Smooth muscle cell (in vitro differentiated cells): ENCODE measurements around the gene AFF3. TPM values are rescaled to one million over a fixed set of nuclear protein-coding genes. Genes with fewer than 3 reads are reported as not detected.
"Not testable (repeated sequence)": the region's sequence is repeated elsewhere in the genome, so short reads cannot be mapped to it uniquely, and the experiment has no call there.

ENCODE experiments used
- DNase-seq: peaks from one replicate; lab custom pipeline; 2025; ENCODE audit not compliant: unreplicated experiment; lab: John Stamatoyannopoulos, UW
- H2AFZ ChIP-seq: fragments of 200-600 bp; sonication (generic); 2 replicates; pipeline ENCODE4 v1.6.0; 2016; ENCODE audit warnings: antibody characterized with exemption, low read depth, mild to moderate bottlenecking
- H3F3A ChIP-seq: fragments of 200-600 bp; sonication (generic); 2 replicates; pipeline ENCODE4 v1.6.0; 2017; ENCODE audit warnings: antibody characterized with exemption, low read depth
- H3K27ac ChIP-seq: fragments of 200-600 bp; sonication (generic); 2 replicates; pipeline ENCODE4 v1.5.1; 2016; ENCODE audit warnings: low read depth, mild to moderate bottlenecking
- H3K27me3 ChIP-seq: fragments of 200-600 bp; sonication (generic); 2 replicates; pipeline ENCODE4 v1.6.1; 2016; ENCODE audit warnings: low read depth, mild to moderate bottlenecking
- H3K36me3 ChIP-seq: fragments of 200-600 bp; sonication (generic); 2 replicates; pipeline ENCODE4 v1.5.1; 2016; ENCODE audit warnings: low read depth
- H3K4me1 ChIP-seq: fragments of 200-600 bp; sonication (generic); 2 replicates; pipeline ENCODE4 v1.5.1; 2016; ENCODE audit warnings: low read depth
- H3K4me2 ChIP-seq: fragments of 200-600 bp; sonication (generic); 2 replicates; pipeline ENCODE4 v1.6.0; 2016; ENCODE audit warnings: mild to moderate bottlenecking
- H3K4me3 ChIP-seq: fragments of 200-600 bp; sonication (generic); 2 replicates; pipeline ENCODE4 v1.5.1; 2016; ENCODE audit warnings: mild to moderate bottlenecking
- H3K79me2 ChIP-seq: fragments of 200-600 bp; sonication (generic); 2 replicates; pipeline ENCODE4 v1.6.0; 2016; ENCODE audit warnings: low read depth, mild to moderate bottlenecking
- H3K9ac ChIP-seq: fragments of 200-600 bp; sonication (generic); 2 replicates; pipeline ENCODE4 v1.6.0; 2016; ENCODE audit warnings: low read depth
- H3K9me3 ChIP-seq: fragments of 200-600 bp; sonication (generic); replicated peaks from 2 replicates; pipeline ENCODE4 v1.5.1; 2016; ENCODE audit warnings: low read depth
- H4K20me1 ChIP-seq: fragments of 200-600 bp; sonication (generic); 2 replicates; pipeline ENCODE4 v1.6.0; 2016; ENCODE audit warnings: low read depth
- CTCF ChIP-seq: fragments of 200-600 bp; sonication (generic); IDR thresholded peaks from 2 replicates; pipeline ENCODE4 v1.5.1; 2017; ENCODE audit warnings: borderline replicate concordance, mild to moderate bottlenecking, antibody characterized with exemption; ENCODE audit not compliant: insufficient read depth, poor library complexity, severe bottlenecking
- WGBS: methylation state at CpG from one replicate; pipeline ENCODE4 v1.1.7; 2016; ENCODE audit warnings: low lambda C conversion rate; 5-methylcytosine and 5-hydroxymethylcytosine counted together
- polyA plus RNA-seq: library from polyadenylated mRNA; unstranded; fragments of >200 nt; fragmentation: Nextera tagmentation; extraction: Ambion mirVana; gene quantifications from 2 replicates; pipeline ENCODE4 v1.2.1, GENCODE V29; 2016
- total RNA-seq: library from RNA; depleted of rRNA; stranded (reverse); fragments of >200 nt; gene quantifications from 2 replicates; pipeline ENCODE4 v1.2.3, GENCODE V29; 2014

Gene AFF3
- total and polyA plus RNA-seq, 2 experiments from 2014 or later, result 0.27 to 0.39 TPM

GRCh38 chr2:100110614-100111000, 31.8 kb downstream of the AFF3 start:
- H3K36me3 ChIP-seq, result no peaks in the 10 kb centered on the region
- DNase-seq, result no peak
- TF ChIP-seq CTCF, result no peak
- peaks cover 84% of the 10 kb centered on the region for H3K27me3 ChIP-seq
- H3K9ac ChIP-seq, result no peak overlapping the region
- H2AFZ ChIP-seq, result no peak overlapping the region
- H4K20me1 ChIP-seq, result no peaks in the 10 kb centered on the region
- peaks cover 9% of the 10 kb centered on the region for H3K4me1 ChIP-seq
- H3K79me2 ChIP-seq, result no peaks in the 10 kb centered on the region
- 68% methylated on average over 2 of the region's 2 CpGs for WGBS
- no peaks in the 10 kb centered on the region for H3F3A ChIP-seq
- no peak overlapping the region for H3K27ac ChIP-seq
- no peak overlapping the region for H3K4me3 ChIP-seq
- no peaks in the 10 kb centered on the region for H3K9me3 ChIP-seq
- H3K4me2 ChIP-seq, result no peak overlapping the region

GRCh38 chr2:100109986-100110613, 32.3 kb downstream of the AFF3 start:
- H3K79me2 ChIP-seq, result no peaks in the 10 kb centered on the region
- peaks cover 14% of the 10 kb centered on the region for H3K4me1 ChIP-seq
- 70% methylated on average over 6 of the region's 6 CpGs for WGBS
- H3K27me3 ChIP-seq, result peaks cover 84% of the 10 kb centered on the region
- no peak overlapping the region for H3K4me2 ChIP-seq
- no peak overlapping the region for H3K27ac ChIP-seq
- no peak for TF ChIP-seq CTCF
- H3K9ac ChIP-seq, result no peak overlapping the region
- no peaks in the 10 kb centered on the region for H3K36me3 ChIP-seq
- H3K9me3 ChIP-seq, result no peaks in the 10 kb centered on the region
- no peak overlapping the region for H3K4me3 ChIP-seq
- no peaks in the 10 kb centered on the region for H4K20me1 ChIP-seq
- no peaks in the 10 kb centered on the region for H3F3A ChIP-seq
- H2AFZ ChIP-seq, result no peak overlapping the region
- DNase-seq, result no peak

GRCh38 chr2:100108648-100109020, 33.8 kb downstream of the AFF3 start:
- H3K9ac ChIP-seq, DNase-seq: not testable (repeated sequence)

GRCh38 chr2:100107906-100108647, 34.3 kb downstream of the AFF3 start:
- Histone ChIP-seq H3K4me1 (peaks cover 14% of the 10 kb centered on the region), H3K9me3 (no peaks in the 10 kb centered on the region), H3K9ac (no peak overlapping the region), H3K36me3 (no peaks in the 10 kb centered on the region), H3F3A (no peaks in the 10 kb centered on the region), H3K27ac (no peak overlapping the region), H3K27me3 (peaks cover 81% of the 10 kb centered on the region), H4K20me1 (no peaks in the 10 kb centered on the region), H3K79me2 (no peaks in the 10 kb centered on the region), H3K4me3 (no peak overlapping the region), H2AFZ (no peak overlapping the region), H3K4me2 (no peak overlapping the region)
- DNase-seq, result no peak
- no peak for TF ChIP-seq CTCF
- WGBS, result 87% methylated on average over 6 of the region's 6 CpGs

More at GRCh38 chr2:100108648-100109020, 33.8 kb downstream of the AFF3 start:
- not testable (repeated sequence) for H3K79me2 ChIP-seq, H3K27ac ChIP-seq, H2AFZ ChIP-seq, H3K36me3 ChIP-seq, H3K4me2 ChIP-seq, H3K4me3 ChIP-seq, H3F3A ChIP-seq, H4K20me1 ChIP-seq, H3K9me3 ChIP-seq
- Histone ChIP-seq H3K27me3 (peaks cover 81% of the 10 kb centered on the region), H3K4me1 (peaks cover 14% of the 10 kb centered on the region)
- 72% methylated on average over 3 of the region's 3 CpGs for WGBS
